GM12878 (cell line): ENCODE results near the gene MORN4. TPM values are rescaled to one million over a fixed set of nuclear protein-coding genes. Genes with fewer than 3 reads are reported as not detected.
A peak's percentile ranks its signal among the peaks of the same experiment; 100 is the strongest.

Experiments used
- ATAC-seq: fragments of 200-7000 bp; cut with Tn5 transposase; 3 replicates; pipeline ENCODE4 v1.9.1; 2020; ENCODE audit warnings: mild to moderate bottlenecking, moderate library complexity
- BruUV-seq: library from RNA; stranded (reverse); fragments of 400-500 nt; replicated peaks from 2 replicates; lab custom pipeline; 2021; lab: Mats Ljungman, UMichigan
- CTCF ChIA-PET: fragments of 300-600 bp; sonication (Branson Sonifier 250); formaldehyde crosslinking; extraction: SDS; loops from one replicate; lab custom pipeline; 2021; ENCODE audit warnings: inconsistent platforms; lab: Yijun Ruan, JAX
- POLR2A ChIA-PET: fragments of 350-600 bp; formaldehyde crosslinking; extraction: SDS; loops from one replicate; lab custom pipeline; 2021; ENCODE audit warnings: inconsistent platforms; lab: Charles Lee
- RAD21 ChIA-PET: fragments of 300-600 bp; sonication (Branson Sonifier 250); formaldehyde crosslinking; loops from one replicate; lab custom pipeline; 2023; ENCODE audit warnings: antibody characterized with exemption; ENCODE audit not compliant: unreplicated experiment; lab: Charles Lee
- SMC1A ChIA-PET: fragments of 300-600 bp; sonication (Branson Sonifier 250); formaldehyde crosslinking; loops from one replicate; lab custom pipeline; 2023; ENCODE audit not compliant: unreplicated experiment, uncharacterized antibody; lab: Charles Lee
- DNase-seq: peaks from one replicate; pipeline ENCODE4 v3.0.0-alpha.2; 2011; ENCODE audit warnings: low read depth, low spot score
- FAIRE-seq: peaks from 3 replicates; lab custom pipeline; 2011; peaks lifted over from hg19 to GRCh38; lab: Jason Lieb, UNC
- H2AFZ ChIP-seq: 2 replicates; pipeline ENCODE4 v1.6.0; 2011; ENCODE audit warnings: low read depth, low read length, control low read depth; ENCODE audit not compliant: control insufficient read depth
- H3K27ac ChIP-seq: 2 replicates; pipeline ENCODE4 v1.5.1; 2011; ENCODE audit warnings: control low read depth; ENCODE audit not compliant: control insufficient read depth, insufficient read depth
- H3K27me3 ChIP-seq, 2 experiments: replicated peaks in 1 of 2; 2 replicates each; pipeline versions ENCODE4 v1.6.0 to v1.6.1; 2011; ENCODE audit warnings: low read length in 1 of 2; ENCODE audit not compliant: control insufficient read depth in 2 of 2, insufficient read depth in 2 of 2
- H3K36me3 ChIP-seq, 2 experiments: 2 replicates each; pipeline ENCODE4 v1.5.1; 2011; ENCODE audit warnings: low read length in 1 of 2; ENCODE audit not compliant: control insufficient read depth in 2 of 2, insufficient read depth in 2 of 2
- H3K4me1 ChIP-seq: 2 replicates; pipeline ENCODE4 v1.6.1; 2011; ENCODE audit warnings: mild to moderate bottlenecking, low read length, moderate library complexity, mixed read lengths; ENCODE audit not compliant: control insufficient read depth, insufficient read depth
- H3K4me2 ChIP-seq: 2 replicates; pipeline ENCODE4 v1.6.0; 2011; ENCODE audit warnings: control low read depth; ENCODE audit not compliant: control insufficient read depth, insufficient read depth
- H3K4me3 ChIP-seq: fragments of 200-600 bp; sonication (generic); 2 replicates; pipeline ENCODE4 v1.5.1; 2016
- H3K79me2 ChIP-seq: 2 replicates; pipeline ENCODE4 v1.6.0; 2011; ENCODE audit warnings: low read length; ENCODE audit not compliant: control insufficient read depth, insufficient read depth
- H3K9ac ChIP-seq: 2 replicates; pipeline ENCODE4 v1.8.0; 2011; ENCODE audit warnings: low read length, control low read depth, mixed read lengths; ENCODE audit not compliant: control insufficient read depth, insufficient read depth
- H3K9me3 ChIP-seq: replicated peaks from 3 replicates; pipeline ENCODE4 v1.5.1; 2011; ENCODE audit warnings: mild to moderate bottlenecking, low read length; ENCODE audit not compliant: control insufficient read depth, insufficient read depth
- H4K20me1 ChIP-seq: 2 replicates; pipeline ENCODE4 v1.6.0; 2011; ENCODE audit not compliant: control insufficient read depth, insufficient read depth
- GABPA ChIP-seq: IDR thresholded peaks from 2 replicates; pipeline ENCODE4 v1.6.1; 2014; ENCODE audit warnings: antibody characterized with exemption, low read depth, mild to moderate bottlenecking, inconsistent platforms
- HCFC1 ChIP-seq: fragments of 150-350 bp; IDR thresholded peaks from 2 replicates; pipeline ENCODE4 v1.6.1; 2014; ENCODE audit warnings: low read length
- HDGF ChIP-seq: fragments of 450-650 bp; IDR thresholded peaks from 2 replicates; pipeline ENCODE4 v1.6.1; 2016; ENCODE audit warnings: antibody characterized with exemption
- KAT2A ChIP-seq: conservative IDR thresholded peaks from 2 replicates; pipeline ENCODE4 v1.6.1; 2011; ENCODE audit warnings: low read depth, low read length; ENCODE audit not compliant: control insufficient read depth
- POU2F2 ChIP-seq: IDR thresholded peaks from 3 replicates; pipeline ENCODE4 v1.6.1; 2011; ENCODE audit warnings: low read depth, mild to moderate bottlenecking, low read length, borderline replicate concordance
- RAD21 ChIP-seq: IDR thresholded peaks from 2 replicates; pipeline ENCODE4 v1.6.1; 2011; ENCODE audit warnings: mild to moderate bottlenecking, low read depth, low read length, moderate library complexity; ENCODE audit not compliant: insufficient read depth
- SMAD5 ChIP-seq: IDR thresholded peaks from 2 replicates; pipeline ENCODE4 v1.6.1; 2016; ENCODE audit warnings: antibody characterized with exemption, low read depth
- SMC3 ChIP-seq: IDR thresholded peaks from 2 replicates; pipeline ENCODE4 v1.6.1; 2011; ENCODE audit warnings: low read length, improper control_type of control experiment, borderline replicate concordance
- SPI1 ChIP-seq: IDR thresholded peaks from 2 replicates; pipeline ENCODE4 v1.6.1; 2011; ENCODE audit warnings: low read depth, mild to moderate bottlenecking, low read length, moderate library complexity, borderline replicate concordance; ENCODE audit not compliant: insufficient read depth
- STAT1 ChIP-seq: fragments of 450-650 bp; conservative IDR thresholded peaks from 2 replicates; pipeline ENCODE4 v1.6.1; 2014; ENCODE audit warnings: antibody characterized with exemption, mild to moderate bottlenecking
- TCF7 ChIP-seq: IDR thresholded peaks from 2 replicates; pipeline ENCODE4 v1.6.1; 2014; ENCODE audit warnings: antibody characterized with exemption, borderline replicate concordance
- YBX1 ChIP-seq: fragments of 450-650 bp; IDR thresholded peaks from 2 replicates; pipeline ENCODE4 v1.6.1; 2016; ENCODE audit warnings: antibody characterized with exemption
- WGBS: methylation state at CpG from one replicate; pipeline ENCODE4 v1.1.6; 2016; ENCODE audit warnings: low lambda C conversion rate; ENCODE audit not compliant: insufficient replicate concordance, insufficient coverage; ENCODE audit errors: missing lambda C conversion rate; 5-methylcytosine and 5-hydroxymethylcytosine counted together
- in situ Hi-C: fragments of 300-500 bp; cut with MboI; formaldehyde crosslinking; loops from 9 replicates; pipeline ENCODE4 v1.14.3; 2018; ENCODE audit warnings: mixed read lengths
- intact Hi-C: fragments of 100-400 bp; cut with micrococcal nuclease; formaldehyde crosslinking; loops from one replicate; pipeline ENCODE4 v1.14.2; 2022; ENCODE audit not compliant: unreplicated experiment
- polyA plus RNA-seq, 11 experiments: library from polyadenylated mRNA; depleted of rRNA in 4 of 11; unstranded in 6 of 11; stranded (reverse) in 5 of 11; fragments of >200 nt; fragmentation: Nextera tagmentation in 4 of 11; fragmentation: Illumina TruSeq in 1 of 11; extraction: Ambion mirVana in 4 of 11; extraction: Trizol in 1 of 11; gene quantifications; 1 replicate in 1 of 11; 2 replicates in 10 of 11; pipeline versions ENCODE4 v1.2.1 to v1.2.3, GENCODE V29; 2011 to 2016; ENCODE audit warnings: inconsistent platforms in 2 of 11, missing spikeins in 2 of 11, low read depth in 1 of 11
- total RNA-seq, 4 experiments: library from RNA; depleted of rRNA in 3 of 4; stranded (reverse); fragments of >200 nt in 3 of 4; fragmentation: Illumina TruSeq in 1 of 4; extraction: Trizol in 1 of 4; gene quantifications; 2 replicates each; pipeline versions ENCODE4 v1.2.1 to v1.2.3, GENCODE V29; 2013 to 2021
- TF ChIP-seq, protein P1 (sequence below): fragments of 450-650 bp; IDR thresholded peaks from 2 replicates; pipeline ENCODE4 v1.6.1; 2018; ENCODE audit warnings: borderline replicate concordance, mild to moderate bottlenecking; ENCODE audit not compliant: partially characterized antibody
- TF ChIP-seq, protein P2 (sequence below): IDR thresholded peaks from 2 replicates; pipeline ENCODE4 v1.6.1; 2011; ENCODE audit warnings: low read depth, mild to moderate bottlenecking, low read length, moderate library complexity, borderline replicate concordance; ENCODE audit errors: extremely low read depth
- TF ChIP-seq, protein P3 (sequence below): fragments of 150-350 bp; IDR thresholded peaks from 2 replicates; pipeline ENCODE4 v1.6.1; 2016; ENCODE audit warnings: low read depth, low read length

Gene MORN4
- total and polyA plus RNA-seq, 10 of the 15 experiments (the other 5 are each of a cell fraction or from before 2014, with no cell fraction given): 1.3 to 5.5 (median 2.6) TPM

DNA sequence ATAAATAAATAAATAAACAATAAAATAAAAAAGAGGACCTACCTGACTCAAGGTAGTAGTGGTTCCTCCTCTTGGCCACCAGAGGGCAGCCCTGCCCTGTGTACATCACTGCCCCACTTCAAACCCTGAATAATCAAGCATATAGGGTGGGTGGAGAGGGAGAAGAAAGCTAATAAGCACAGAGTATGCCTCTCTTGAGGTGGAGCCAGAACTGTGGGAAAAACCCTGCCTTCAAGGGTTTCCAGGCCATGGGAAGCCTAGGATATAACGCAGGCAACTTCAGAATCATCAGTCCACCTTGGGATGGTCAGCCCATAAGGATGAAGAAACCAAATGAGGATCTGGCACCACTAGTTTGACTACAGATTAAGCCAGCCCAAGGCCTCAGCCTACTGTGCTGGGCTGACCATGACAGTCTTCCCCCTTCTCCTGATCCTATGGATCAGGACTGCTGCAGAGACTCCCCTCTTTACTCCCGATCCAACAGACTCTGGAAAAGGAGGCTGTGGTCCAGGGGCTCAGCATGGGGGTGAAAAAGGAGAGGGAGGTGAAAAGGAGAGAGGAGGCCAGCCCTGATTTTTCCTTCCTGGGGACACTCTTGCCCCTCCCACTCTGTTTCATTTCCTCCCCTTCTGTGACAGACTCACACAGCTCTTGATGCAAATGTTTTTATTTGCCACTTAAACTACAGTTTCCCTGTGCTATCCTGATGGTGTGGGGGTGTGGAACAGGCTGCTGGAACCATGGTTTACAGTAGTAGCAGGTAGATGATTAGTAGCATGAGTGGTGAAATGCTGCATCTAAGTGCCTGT, 43.7 kb upstream of the MORN4 start (continued):
- TF ChIP-seq, protein P1, sequence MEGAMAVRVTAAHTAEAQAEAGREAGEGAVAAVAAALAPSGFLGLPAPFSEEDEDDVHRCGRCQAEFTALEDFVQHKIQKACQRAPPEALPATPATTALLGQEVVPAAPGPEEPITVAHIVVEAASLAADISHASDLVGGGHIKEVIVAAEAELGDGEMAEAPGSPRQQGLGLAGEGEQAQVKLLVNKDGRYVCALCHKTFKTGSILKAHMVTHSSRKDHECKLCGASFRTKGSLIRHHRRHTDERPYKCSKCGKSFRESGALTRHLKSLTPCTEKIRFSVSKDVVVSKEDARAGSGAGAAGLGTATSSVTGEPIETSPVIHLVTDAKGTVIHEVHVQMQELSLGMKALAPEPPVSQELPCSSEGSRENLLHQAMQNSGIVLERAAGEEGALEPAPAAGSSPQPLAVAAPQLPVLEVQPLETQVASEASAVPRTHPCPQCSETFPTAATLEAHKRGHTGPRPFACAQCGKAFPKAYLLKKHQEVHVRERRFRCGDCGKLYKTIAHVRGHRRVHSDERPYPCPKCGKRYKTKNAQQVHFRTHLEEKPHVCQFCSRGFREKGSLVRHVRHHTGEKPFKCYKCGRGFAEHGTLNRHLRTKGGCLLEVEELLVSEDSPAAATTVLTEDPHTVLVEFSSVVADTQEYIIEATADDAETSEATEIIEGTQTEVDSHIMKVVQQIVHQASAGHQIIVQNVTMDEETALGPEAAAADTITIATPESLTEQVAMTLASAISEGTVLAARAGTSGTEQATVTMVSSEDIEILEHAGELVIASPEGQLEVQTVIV: no peak
- TF ChIP-seq RAD21 (peak; percentile 81), POU2F2 (peak; percentile 65; the same call in 1 of the 3 replicates), SMC3 (peak; percentile 56; the same call in 1 of the 2 replicates), SPI1 (0 out of 2 replicates have a peak, but pooled peaks have one; percentile 48), STAT1 (no peak)
- TF ChIP-seq, all 136 proteins: peak for 7

DNA sequence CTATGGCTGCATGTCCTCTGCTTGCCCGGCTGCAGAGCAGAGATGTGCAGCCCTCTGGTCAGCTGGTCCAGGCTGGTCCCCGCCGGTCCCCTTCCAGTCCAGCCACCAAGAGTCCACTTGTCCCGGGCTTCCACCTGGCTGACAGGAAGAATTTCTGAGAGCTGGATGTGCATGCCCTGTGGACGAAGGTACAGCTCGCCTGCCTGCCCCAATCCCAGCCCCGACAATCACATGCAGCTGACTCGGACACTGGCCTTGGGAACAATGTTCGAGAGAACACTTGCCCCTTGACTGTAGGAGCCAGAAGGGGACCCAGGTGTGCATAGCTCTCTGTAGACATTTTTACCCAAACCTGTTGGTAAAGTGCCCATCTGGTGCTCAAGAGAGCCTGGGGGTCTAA, 41.9 kb upstream of the MORN4 start:
- Histone ChIP-seq H3K36me3 (peaks cover 5 to 8% of the 10 kb centered on the region in 2 experiments; a peak in 3 of 4 replicates), H3K4me3 (no peak overlapping the region), H4K20me1 (no peaks in the 10 kb centered on the region), H3K27ac (no peak overlapping the region), H3K9ac (no peak overlapping the region), H2AFZ (no peak overlapping the region), H3K4me2 (no peak overlapping the region), H3K9me3 (no peaks in the 10 kb centered on the region), H3K27me3 (no peaks in the 10 kb centered on the region), H3K4me1 (peaks cover 12% of the 10 kb centered on the region), H3K79me2 (no peaks in the 10 kb centered on the region)
- BruUV-seq: no TSS peak
- no peak for ATAC-seq
- POLR2A ChIA-PET: interaction anchor here (1.2 kb wide), 1 partner anchor 34 kb away, joined by 3 read pairs; no protein-coding TSS in a partner anchor
- intact Hi-C loops: no loop called here
- DNase-seq: no peak
- RAD21 ChIA-PET: no interaction called here
- CTCF ChIA-PET: interaction anchor here (0.6 to 6.5 kb wide), 10 partner anchors 12 to 365 kb away, joined by 3 to 60 read pairs (median 4); partner anchors contain the start of genes AVPI1, PI4K2A and ZFYVE27
- SMC1A ChIA-PET: interaction anchor here (1.5 to 4.4 kb wide), 3 partner anchors 27 to 61 kb away, joined by 4 to 17 read pairs (median 15); no protein-coding TSS in a partner anchor
- WGBS: 92% methylated on average over 9 of the region's 9 CpGs
- FAIRE-seq: no peak
- in situ Hi-C loops: loop anchor here (5.0 kb wide), 1 partner anchor 57 kb away; no protein-coding TSS in a partner anchor
- TF ChIP-seq RAD21: no peak
- no peak for TF ChIP-seq SMAD5
- TF ChIP-seq KAT2A: no peak
- no peak for TF ChIP-seq HDGF
- TF ChIP-seq, protein P2, sequence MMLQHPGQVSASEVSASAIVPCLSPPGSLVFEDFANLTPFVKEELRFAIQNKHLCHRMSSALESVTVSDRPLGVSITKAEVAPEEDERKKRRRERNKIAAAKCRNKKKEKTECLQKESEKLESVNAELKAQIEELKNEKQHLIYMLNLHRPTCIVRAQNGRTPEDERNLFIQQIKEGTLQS: no peak
- no peak for TF ChIP-seq YBX1
- TF ChIP-seq, protein P3, sequence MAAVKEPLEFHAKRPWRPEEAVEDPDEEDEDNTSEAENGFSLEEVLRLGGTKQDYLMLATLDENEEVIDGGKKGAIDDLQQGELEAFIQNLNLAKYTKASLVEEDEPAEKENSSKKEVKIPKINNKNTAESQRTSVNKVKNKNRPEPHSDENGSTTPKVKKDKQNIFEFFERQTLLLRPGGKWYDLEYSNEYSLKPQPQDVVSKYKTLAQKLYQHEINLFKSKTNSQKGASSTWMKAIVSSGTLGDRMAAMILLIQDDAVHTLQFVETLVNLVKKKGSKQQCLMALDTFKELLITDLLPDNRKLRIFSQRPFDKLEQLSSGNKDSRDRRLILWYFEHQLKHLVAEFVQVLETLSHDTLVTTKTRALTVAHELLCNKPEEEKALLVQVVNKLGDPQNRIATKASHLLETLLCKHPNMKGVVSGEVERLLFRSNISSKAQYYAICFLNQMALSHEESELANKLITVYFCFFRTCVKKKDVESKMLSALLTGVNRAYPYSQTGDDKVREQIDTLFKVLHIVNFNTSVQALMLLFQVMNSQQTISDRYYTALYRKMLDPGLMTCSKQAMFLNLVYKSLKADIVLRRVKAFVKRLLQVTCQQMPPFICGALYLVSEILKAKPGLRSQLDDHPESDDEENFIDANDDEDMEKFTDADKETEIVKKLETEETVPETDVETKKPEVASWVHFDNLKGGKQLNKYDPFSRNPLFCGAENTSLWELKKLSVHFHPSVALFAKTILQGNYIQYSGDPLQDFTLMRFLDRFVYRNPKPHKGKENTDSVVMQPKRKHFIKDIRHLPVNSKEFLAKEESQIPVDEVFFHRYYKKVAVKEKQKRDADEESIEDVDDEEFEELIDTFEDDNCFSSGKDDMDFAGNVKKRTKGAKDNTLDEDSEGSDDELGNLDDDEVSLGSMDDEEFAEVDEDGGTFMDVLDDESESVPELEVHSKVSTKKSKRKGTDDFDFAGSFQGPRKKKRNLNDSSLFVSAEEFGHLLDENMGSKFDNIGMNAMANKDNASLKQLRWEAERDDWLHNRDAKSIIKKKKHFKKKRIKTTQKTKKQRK: no peak
- no peak for TF ChIP-seq HCFC1
- TF ChIP-seq GABPA: no peak
- TF ChIP-seq TCF7: no peak
